ENCODE data around the gene TSTD2.
"Not testable (repeated sequence)": the region's sequence is repeated elsewhere in the genome, so short reads cannot be mapped to it uniquely, and the experiment has no call there.

The TSTD2 gene

DNA sequence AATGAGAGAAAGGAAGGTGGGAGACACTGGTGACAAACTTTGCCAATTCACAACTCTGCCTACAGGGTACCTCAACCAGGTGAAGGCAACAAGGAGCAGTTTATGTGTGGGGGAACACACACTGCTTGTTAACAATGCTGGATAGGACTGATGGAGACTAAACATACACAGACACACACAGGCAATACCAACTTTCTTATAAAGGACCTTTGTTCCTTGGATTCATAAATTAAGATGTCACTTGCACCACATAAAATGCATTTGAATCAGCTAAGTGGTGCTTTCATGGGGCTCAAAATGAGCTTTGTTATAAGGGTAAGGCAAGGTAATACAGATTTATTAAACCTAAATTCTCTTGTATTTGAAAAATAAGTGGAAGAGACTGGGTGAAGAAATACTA is 4.0 kb downstream of the TSTD2 start:
- no peak for DNase-seq

DNA sequence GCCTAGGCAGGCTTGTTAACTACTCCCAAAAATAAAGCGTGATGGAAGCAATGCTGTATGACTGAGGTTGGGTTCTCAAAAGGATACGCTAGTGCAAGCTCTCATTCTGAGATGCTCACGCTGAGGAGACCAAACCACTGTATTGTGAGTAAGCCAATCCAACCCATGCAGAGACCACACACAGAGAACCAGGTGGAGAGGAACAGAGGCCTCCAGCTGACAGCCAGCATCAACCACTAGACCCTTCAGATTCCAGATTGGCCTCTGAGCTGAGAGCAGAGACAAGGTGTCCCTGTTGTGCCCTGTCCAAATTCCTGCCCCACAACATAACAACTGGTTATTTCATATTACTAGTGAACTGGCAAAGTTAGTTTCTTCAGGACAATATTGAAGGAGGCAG is 4.5 kb downstream of the TSTD2 start:
- DNase-seq = no peak

DNA sequence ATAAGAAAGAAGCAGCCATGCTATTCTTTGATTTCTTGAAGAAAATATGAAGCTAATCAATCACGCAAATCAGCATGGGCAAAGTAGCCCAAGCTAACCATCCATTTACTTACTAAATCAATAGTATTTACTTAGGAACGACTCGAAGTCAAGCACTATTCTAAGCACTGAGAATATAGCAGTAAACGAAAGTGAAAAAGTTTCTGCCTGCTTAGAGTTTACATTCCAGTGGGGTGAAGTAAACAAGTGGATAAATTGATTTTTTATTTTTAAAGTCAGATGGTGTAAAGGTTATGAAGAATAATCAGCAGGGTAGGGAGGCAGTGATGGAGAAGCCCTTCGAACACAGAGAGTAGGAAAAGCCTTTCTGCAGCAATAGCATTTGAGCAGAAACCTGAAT is 5.5 kb downstream of the TSTD2 start:
- no peak for DNase-seq

DNA sequence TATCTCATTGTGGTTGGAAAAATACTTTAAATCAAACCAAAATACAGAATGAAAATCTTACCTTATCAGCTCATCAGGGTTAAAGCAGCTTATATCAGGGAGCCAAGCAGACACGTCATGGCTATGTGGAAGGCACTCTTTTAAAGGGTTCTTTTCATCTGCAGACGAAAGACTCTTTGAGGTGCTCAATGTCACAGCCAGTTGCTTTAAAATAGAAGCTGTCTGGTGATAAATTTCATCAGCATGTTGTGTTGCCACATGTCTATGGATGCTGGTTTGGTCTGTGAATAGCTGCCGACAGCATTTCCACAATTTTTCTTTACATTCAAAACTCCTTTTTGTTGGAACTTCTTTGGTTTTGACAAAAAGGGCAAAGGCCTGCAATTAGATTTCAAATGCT is 7.5 kb downstream of the TSTD2 start:
- DNase-seq = no peak

DNA sequence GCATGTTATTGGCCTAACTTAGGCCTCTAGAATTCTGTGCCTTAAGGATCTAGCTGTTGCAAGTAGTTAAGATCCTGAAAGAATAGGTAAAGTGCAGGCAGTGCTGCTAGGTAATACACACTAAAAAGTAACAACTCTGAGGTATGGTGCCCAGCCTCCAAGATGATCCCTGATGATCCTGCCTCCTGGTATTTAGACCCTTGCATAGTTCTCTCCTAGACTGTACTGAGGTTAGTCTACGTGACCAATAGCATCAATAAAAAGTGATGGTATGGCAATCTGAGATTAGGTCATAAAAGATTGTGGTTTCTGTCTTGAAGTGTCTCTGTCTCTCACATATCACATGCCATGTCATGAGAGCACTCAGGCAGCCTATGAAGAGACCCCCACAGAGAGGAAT is 9.2 kb downstream of the TSTD2 start:
- no peak for DNase-seq

DNA sequence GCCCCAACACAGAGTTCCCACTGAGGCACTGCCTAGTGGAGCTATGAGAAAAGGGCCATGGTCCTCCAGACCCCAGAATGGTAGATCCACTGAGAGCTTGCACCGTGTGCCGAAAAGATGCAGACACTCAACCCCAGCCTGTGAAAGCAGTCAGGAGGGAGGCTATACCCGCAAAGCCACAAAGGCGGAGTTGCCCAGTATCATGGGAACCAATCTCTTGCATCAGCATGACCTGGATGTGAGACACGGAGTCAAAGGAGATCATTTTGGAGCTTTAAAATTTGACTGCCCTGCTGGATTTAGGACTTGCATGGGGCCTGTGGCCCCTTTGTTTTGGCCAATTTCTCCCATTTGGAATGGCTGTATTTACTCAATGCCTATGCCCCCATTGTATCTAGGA is 10.7 kb downstream of the TSTD2 start:
- not testable (repeated sequence) for DNase-seq

DNA sequence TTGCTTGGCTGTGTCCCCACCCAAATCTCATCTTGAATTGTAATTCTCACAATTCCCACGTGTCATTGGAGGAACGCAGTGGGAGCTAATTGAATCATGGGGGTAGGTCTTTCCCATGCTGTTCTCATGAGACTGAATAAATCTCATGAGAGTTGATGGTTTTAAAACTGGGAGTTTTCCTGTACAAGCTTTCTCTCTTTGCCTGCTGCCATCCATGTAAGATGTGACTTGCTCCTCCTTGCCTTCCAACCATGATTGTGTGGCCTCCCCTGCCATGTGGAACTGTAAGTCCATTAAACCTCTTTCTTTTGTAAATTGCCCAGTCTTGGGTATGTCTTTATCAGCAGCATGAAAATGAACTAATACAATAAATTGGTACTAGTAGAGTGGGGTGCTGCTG is 13.1 kb downstream of the TSTD2 start:
- DNase-seq = not testable (repeated sequence)

DNA sequence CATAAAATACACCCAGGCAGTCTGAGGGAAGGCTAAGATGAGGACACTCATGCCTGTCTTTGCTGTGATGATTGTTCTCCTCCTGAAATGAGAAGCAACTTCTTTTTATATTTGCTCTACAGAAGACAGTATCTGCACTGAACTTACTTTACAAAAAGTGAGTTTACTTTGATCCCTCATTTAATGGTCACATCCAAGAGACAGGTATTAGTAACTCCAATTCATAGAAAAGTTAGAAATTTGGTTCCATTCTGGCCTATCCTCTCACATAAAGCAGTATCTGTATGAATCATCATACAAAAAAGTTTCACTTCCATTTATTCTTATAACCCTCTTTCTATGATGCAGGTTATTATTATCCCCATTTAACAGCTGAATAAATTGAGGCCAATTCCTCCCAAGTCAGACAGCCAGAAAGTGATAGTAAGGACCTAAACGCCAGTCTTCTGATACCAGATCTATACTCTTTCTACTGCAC is 15.2 kb downstream of the TSTD2 start:
- no peak for DNase-seq

DNA sequence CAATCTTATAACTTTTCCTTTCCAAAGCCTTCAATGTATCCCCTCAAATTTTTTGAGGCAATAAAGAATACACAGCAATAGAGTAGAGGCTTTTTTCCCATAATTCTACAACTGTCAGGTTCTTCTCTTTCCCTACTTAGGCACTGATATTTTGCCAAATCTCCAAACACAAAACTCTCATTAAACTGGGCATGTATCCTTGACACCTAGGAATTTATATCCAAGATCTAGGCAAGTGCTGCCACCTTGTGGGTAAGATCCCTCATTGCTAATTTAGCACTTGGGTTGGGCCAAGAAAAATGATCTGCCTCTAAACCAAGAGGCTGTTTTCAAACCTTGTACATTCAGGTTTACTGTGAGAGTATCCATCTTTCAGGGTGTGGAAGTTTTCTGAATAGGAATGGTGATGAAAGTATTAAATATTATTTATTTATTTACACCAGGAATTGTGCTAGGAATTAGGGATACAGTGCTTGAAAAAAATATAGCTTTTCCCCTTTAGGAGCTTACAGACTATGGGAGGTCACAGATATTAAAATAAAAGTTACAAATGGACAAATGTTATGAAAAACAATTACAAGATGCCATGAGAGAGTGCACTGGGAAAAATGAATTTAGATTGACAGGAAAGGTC is 17.6 kb downstream of the TSTD2 start:
- DNase-seq = peak; percentile 43

DNA sequence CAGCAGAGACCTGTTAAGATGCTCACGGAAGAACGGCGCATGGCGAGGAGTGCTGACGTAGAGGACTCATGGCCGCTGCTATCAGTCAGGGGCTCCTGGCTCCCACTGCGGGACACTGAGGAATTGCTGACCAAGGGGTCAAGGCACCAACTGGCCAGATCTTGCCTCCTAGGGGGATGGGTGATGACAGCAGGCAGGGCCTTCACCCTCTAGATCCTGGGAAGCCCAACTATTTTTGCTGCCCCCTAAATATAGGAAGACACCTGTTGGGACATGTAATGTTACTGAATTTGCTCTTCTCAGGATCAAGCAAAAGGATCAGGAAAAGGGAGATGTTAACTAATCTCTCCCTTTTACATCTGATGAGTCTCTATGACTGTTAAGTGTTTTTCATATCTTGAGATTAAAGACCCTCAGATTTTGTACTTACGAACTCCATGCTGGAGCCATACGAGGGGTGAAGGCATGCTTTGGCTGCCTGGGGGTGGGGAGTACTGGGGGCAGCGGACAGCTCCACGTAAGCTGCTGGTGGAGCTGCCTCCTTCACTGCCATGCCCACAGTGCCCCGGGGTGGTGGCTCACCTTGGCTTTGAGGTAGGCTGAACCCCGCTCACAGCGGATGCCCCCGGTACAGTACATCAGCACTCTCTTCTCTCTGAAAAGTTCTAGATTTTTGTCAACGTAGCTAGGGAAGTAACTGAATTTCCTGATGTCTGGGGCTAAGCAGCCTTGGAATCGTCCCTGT is 28.1 kb downstream of the TSTD2 start:
- DNase-seq = no peak

DNA sequence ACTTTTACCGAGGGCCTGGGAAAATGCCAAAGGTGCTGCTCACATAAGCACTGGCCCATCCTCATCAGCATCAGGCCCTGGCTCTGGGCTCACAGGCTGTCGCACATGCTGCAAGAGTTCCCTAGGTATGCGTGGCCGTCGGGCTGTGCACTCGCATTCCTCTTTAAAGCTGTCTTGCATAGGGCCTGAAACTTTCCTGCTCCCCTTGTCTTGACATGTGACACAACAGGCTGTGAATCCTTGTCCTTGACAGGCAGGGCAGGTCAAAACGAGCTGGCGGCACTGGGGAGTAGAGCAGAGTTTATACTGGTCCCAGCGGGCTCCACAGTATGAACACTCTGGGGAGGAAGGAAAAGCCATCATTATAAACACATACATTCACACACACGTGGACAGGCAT is 30.7 kb downstream of the TSTD2 start:
- no peak for DNase-seq

DNA sequence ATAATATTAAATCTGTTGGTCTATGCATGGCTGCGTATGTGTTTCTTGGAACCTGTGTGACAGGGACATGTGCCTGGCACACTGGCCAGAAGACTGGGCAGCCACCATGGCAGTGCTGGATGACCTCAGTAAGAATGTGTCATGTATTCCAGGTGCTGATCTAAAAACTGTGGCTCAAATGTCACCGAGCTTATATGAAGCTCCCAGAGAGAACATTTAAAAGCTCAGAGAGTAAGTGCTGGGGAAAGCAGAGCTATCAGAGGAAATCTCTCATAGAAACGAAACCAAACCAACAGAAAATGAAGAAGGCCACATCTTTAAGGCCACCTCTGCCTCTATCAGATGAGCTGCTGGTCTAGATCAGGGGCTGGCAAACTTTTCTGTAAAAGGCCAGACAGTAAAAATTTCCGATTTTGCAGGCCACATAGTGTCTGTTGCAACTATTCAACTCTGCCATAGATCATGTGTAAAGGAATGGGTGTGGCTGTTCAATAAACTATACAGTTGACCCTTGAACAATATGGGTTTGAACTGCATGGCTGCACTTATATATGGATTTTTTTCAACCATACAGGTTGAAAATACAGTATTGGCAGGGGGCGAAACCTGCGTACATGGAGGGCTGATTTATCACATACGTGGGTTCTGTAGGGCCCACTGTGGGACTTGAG is 31.8 kb downstream of the TSTD2 start:
- no peak for DNase-seq

DNA sequence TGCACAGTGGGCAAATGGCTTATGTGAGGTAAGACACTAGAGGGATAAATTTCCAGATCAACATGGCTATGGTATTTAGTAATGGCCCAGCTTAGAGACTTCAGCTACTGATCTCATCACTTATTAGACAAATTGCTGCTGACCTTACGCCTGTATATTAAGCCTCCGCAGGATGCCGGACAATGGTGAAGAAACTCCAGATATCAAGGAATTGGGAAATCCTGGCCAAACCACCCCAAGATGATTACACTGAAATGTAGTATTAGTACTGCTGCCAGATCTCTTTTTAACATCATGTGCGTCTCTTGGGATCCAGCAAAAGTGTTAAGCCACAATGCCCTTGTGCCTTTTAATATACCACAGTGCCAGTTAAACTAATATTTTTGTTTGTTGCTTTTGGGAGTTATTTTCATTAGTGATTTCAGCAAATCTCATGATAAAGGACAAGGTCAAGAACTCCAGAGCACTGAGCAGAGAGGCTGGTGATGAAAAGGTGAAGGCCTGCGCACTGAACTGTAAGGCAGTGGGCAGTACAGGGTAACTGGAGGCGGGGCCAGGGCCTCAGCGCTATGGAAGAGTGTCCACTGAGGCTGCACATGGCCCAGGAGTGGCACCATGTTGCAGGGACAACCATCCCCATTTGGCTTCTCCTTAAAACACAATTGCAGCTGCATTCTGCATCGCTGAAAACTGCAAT is 32.5 kb downstream of the TSTD2 start:
- DNase-seq = no peak

DNA sequence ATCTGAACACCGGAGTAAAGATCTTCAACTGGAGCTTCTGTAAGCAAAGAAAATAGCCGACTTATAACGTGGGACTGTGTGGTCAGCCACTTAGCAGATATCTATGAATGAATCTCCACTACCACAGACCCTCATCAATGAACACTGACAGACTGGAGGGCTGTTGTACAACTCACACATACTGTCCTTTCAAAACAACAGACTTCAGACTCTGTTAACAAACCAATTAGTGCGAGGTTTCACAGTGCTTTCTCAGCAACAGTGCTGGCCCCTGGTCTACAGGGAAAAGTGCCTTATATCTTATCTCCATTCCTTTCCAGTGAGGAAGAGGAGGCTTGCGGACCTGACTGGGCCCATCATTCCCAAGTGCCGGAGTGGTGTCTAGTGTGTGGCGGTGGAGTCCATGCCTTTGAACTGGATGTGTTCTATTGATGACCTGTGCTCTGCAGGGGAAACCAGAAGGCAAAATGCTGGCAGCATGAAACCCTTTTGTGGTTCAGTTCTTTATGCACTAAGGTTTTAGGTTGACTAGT is 33.8 kb downstream of the TSTD2 start:
- no peak for DNase-seq

DNA sequence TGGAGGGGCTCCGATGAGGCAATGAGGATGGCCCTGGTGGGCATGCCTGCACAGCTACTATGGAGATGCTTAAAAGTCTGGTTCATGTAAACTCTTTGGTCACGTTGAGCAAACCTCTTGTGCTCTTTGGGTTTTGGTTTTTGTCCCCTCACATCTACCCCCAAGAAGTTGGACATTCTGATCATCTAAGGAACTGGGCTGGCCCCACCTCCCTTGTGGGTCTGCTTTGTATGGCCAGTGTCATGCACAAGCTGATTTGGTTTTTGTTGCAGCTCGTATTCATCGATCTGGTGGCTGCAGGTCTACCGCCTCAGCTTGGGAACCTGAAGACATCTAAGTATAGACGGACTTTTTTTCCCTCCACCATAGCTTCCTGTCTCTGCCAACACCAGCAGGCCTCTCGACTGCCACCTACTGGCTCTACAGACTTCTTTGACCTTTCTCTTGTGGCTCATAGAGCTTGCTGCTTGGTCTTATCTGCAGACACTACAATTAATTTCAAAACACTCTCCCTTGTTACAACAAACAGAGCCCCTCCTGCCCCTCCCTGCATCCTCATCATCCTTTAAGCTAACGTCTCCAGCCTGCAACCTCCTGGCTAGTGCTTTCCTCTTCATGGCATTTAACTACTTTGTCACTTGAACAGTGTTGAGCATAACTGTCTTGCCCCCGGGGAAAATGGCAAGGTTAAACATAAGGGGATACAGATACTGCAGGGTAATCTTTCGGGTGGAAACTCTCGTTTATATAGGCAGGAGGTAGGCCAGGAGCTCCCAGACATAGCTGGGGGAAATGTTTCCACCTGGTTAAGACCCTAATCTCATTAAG is 34.5 kb downstream of the TSTD2 start:
- peak; percentile 71 for DNase-seq

DNA sequence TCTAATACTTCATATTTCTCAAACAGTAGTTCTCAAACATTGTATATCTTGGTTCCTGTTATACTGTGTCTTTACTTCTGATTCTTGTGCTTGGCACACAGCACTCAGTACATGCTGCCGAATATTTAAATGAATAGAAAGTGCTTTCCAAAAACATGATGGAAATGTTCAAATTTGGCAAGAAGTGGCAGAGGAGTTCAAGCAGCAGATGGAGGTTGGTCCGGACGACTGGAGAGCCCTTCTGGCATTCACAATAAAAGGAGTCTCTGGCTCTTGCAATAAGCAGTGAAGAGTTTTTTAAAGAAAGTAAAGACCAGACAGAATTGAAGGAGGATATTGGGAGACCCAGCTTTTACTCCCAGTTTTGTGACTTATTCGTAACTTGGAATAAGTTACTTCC is 36.3 kb downstream of the TSTD2 start:
- no peak for DNase-seq

DNA sequence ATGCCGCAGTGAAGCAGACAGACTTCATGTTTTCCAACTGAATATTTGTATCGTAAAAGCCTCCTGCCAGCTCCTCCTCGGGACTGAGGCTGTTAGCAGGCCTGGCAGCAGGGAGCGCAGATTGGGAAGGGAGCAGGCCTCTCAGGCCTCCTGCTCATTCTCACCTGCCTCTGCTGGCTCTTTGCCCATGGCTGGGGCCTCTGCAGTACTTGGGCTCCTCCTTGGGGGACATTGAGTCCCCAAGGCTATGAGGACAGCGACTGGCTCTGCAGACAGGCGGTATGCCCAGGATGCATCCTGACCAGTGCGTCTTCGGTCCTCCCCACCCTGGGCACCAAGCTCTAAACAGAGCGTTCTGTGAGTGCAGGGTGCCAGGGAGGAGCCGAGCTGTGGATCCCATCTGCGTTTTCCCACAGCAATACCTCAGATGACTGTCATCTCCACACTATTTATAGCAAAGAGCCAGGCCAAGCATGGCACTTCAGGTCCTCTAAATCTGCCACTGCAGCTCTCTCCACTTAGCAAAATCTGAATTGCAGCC is 38.7 kb downstream of the TSTD2 start:
- no peak for DNase-seq

DNA sequence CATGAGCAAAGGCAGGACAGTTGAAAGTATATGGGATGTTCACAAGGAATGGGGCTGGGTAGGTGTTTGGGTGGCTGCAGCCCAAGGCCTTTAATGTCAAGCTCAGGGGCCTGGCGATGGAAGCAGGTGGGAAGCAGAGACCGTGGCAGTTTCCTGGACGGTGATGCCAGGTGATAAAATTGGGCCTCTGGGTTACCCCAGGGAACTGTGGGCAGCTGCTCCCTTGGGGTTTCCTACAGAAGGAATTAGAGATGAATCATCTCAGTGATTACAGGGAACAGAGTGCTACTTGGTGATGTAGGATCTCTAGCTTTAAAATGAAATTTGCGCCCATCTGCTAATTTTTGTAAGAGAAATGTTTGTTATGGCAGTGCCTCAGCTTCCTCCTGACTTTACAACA is 39.2 kb downstream of the TSTD2 start:
- DNase-seq = no peak

DNA sequence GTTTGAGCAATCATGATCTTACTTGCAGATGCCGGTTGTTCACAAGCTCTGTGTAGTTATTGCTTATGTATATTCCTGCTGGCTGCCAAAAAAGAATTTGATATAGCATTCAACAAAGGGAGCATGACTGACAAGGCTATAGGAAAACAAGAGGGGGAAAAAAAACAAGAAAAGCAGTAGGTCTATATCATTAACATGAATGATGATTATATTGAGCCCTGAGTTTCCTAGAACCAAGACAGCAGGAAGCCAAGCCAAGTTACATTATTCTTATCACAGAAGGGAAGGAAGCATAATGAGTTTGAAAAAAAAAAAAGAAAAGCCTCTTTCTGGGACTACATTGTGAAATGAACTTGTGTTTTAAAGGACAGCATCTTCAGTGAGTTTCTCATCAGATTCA is 41.0 kb downstream of the TSTD2 start:
- no peak for DNase-seq

DNA sequence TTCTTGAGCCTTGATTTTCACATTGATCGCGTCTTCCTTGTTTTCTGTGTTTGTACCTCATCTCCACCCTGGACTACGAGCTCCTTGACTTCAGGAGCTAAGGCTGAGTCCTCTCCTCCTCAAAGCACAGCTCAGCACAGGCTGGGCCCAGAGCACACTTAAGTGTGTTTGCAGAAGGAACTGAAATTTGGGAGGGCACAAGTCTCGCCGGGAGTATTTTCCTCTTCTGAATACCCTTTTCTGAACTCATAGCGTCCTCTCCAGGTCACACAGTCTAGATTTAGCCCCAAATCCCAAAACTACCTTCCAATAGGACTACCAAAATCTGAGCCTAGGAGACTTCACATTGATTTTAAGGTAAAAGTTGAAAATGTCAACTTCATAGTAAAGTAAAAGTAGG is 41.6 kb downstream of the TSTD2 start:
- DNase-seq = no peak

DNA sequence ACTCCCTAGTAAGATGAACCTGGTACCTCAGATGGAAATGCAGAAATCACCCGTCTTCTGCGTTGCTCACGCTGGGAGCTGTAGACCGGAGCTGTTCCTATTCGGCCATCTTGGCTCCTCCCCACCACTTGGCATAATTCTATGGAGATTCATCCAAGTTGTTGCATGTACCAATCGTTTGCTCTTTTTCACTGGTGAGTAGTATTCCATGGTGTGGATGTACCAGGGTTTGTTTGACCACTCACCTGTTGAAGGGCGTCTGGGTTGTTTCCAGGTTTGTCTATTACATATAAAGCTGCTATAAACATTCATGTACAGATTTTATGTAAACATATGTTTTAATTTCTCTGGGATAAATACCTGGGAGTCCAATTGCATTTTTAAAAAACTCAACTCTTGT is 46.3 kb downstream of the TSTD2 start:
- DNase-seq = not testable (repeated sequence)

DNA sequence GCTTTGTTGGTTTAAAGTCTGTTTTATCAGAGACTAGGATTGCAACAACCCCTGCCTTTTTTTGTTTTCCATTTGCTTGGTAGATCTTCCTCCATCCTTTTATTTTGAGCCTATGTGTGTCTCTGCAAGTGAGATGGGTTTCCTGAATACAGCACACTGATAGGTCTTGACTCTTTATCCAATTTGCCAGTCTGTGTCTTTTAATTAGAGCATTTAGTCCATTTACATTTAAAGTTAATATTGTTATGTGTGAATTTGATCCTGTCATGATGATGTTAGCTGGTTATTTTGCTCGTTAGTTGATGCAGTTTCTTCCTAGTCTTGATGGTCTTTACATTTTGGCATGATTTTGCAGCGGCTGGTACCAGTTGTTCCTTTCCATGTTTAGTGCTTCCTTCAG is 48.4 kb downstream of the TSTD2 start:
- not testable (repeated sequence) for DNase-seq

Data from right hindlimb (tissue), 1 donor.